Erythroblast (primary cell): ENCODE measurements around the gene MPZL3.

Source experiments
- GATA1 ChIP-seq: IDR thresholded peaks from 2 replicates; pipeline ENCODE4 v1.6.1; 2011; ENCODE audit warnings: low read depth, mild to moderate bottlenecking, control low read depth, low read length, moderate library complexity
- POLR2A ChIP-seq: IDR thresholded peaks from 2 replicates; pipeline ENCODE4 v1.6.1; 2011; ENCODE audit warnings: mild to moderate bottlenecking, low read length

DNA sequence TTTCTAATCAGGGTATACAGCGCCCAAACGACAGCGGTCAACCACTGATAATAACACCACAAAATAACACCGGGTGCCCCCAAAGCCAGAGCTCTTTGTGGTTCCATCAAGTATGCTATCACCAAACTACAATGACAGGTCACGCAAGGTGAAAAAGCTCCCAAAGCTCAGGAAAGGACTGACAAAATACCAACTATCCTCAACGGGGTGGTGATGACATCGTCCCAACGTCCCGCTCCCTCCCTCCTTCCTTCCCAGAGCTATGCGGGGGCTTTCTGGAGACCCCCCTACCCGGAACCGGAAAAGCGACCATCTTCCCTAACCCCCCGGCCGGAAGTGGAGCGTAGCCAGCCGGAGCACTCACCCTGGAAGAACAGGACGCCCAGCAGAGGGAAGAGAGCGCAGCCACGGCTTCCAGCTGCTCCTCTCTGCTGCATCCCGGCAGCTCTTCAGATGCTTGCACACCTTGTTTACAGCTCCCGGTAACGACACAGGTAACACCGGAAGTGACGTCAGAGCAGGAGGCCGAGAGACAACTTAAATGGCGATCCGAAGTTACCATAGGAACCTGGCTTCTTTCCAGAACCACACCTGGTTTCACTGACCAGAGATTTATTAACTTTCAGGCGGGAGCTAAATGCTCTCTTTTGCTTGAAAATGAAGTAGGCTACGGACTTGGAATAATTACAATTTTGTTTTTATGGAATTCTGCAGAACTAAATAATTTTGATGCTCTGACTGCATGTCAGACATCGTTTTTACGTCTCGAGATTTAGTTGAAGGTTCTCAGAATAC lies at the start of gene MPZL3:
- TF ChIP-seq POLR2A (no peak), GATA1 (no peak)
